HPDE6-E6E7 (cell line): ENCODE data around the gene BUB3.

ENCODE experiments used
- DNase-seq: peaks from one replicate; pipeline ENCODE4 v3.0.0; 2011; ENCODE audit warnings: missing footprints; ENCODE audit errors: extremely low spot score

BUB3 gene

GRCh38 chr10:123154092-123154710, at the start of gene BUB3:
BUB3 (plus strand) TSS chr10:123154402; CDS start chr10:123154918, 516 bp downstream.
- DNase-seq = peak; percentile 94

GRCh38 chr10:123109466-123109865, 44.7 kb upstream of the BUB3 start:
- peak; percentile 48 for DNase-seq

- no peak for DNase-seq
These were observed 36.4 kb upstream of the BUB3 start for GRCh38 chr10:123117644-123118417.

GRCh38 chr10:123119081-123119480, 35.1 kb upstream of the BUB3 start:
- DNase-seq = no peak

GRCh38 chr10:123126246-123126645, 28.0 kb upstream of the BUB3 start:
- no peak for DNase-seq

- DNase-seq = no peak
These were observed 24.5 kb upstream of the BUB3 start for GRCh38 chr10:123129618-123130271.

GRCh38 chr10:123132576-123133477, 21.4 kb upstream of the BUB3 start:
- DNase-seq = peak; percentile 76

GRCh38 chr10:123133541-123134342, 20.5 kb upstream of the BUB3 start:
- no peak for DNase-seq

GRCh38 chr10:123134343-123134914, 19.8 kb upstream of the BUB3 start:
- no peak for DNase-seq

GRCh38 chr10:123134915-123135414, 19.2 kb upstream of the BUB3 start:
- no peak for DNase-seq

GRCh38 chr10:123135415-123136141, 18.6 kb upstream of the BUB3 start, which contains the start of gene HMX3:
HMX3 (plus strand) TSS chr10:123135970; CDS start chr10:123136051, 81 bp downstream.
- no peak for DNase-seq

- DNase-seq = no peak
These were observed 17.9 kb upstream of the BUB3 start for GRCh38 chr10:123136221-123136805.

GRCh38 chr10:123136806-123137642, 17.2 kb upstream of the BUB3 start:
- DNase-seq = no peak

GRCh38 chr10:123139165-123139520, 15.1 kb upstream of the BUB3 start:
- no peak for DNase-seq

GRCh38 chr10:123139521-123140163, 14.6 kb upstream of the BUB3 start:
- no peak for DNase-seq

GRCh38 chr10:123140164-123140982, 13.8 kb upstream of the BUB3 start:
- DNase-seq = no peak

- DNase-seq = no peak
These were observed 13.2 kb upstream of the BUB3 start for GRCh38 chr10:123140983-123141390.
